ENCODE measurements around the gene FAM210A. TPM values are rescaled to one million over a fixed set of nuclear protein-coding genes. Genes with fewer than 3 reads are reported as not detected.

FAM210A gene
- total RNA-seq, 2 experiments from 2014 or later, result 20.9 to 26.4 TPM

GRCh38 chr18:13629841-13630715 is 96.3 kb downstream of the FAM210A start:
- ATAC-seq (peak; percentile 92), DNase-seq (peak; percentile 77)
- CTCF ChIA-PET, result interaction anchor here (0.9 to 6.7 kb wide), 12 partner anchors 9 to 414 kb away, joined by 3 to 70 read pairs (median 3); no protein-coding TSS in a partner anchor
- Mint-ChIP-seq H3K27me3 (no peaks in the 10 kb centered on the region), H3K27ac (peak overlapping the region; percentile 71), H3K4me1 (peaks cover 45% of the 10 kb centered on the region), H3K9me3 (ENCODE audit: low read depth) (peaks cover 2% of the 10 kb centered on the region), H3K4me3 (no peak overlapping the region), H3K36me3 (peaks cover 32% of the 10 kb centered on the region)

GRCh38 chr18:13628211-13628610 is 98.1 kb downstream of the FAM210A start:
- H3K36me3 Mint-ChIP-seq, result peaks cover 31% of the 10 kb centered on the region
- CTCF ChIA-PET, result interaction anchor here (1.0 to 6.7 kb wide), 4 partner anchors 10 to 70 kb away, joined by 3 to 70 read pairs (median 12); no protein-coding TSS in a partner anchor
- H3K9me3 Mint-ChIP-seq (ENCODE audit: low read depth), result peaks cover 2% of the 10 kb centered on the region
- ATAC-seq (no peak), DNase-seq (no peak)
- peak overlapping the region; percentile 32 for H3K27ac Mint-ChIP-seq
- no peak overlapping the region for H3K4me3 Mint-ChIP-seq
- no peaks in the 10 kb centered on the region for H3K27me3 Mint-ChIP-seq
- H3K4me1 Mint-ChIP-seq, result peaks cover 47% of the 10 kb centered on the region

- ATAC-seq, result no peak
- DNase-seq, result no peak
- Mint-ChIP-seq H3K4me3 (no peak overlapping the region), H3K27ac (no peak overlapping the region), H3K27me3 (no peaks in the 10 kb centered on the region), H3K9me3 (ENCODE audit: low read depth) (peaks cover 2% of the 10 kb centered on the region), H3K4me1 (peaks cover 47% of the 10 kb centered on the region), H3K36me3 (peaks cover 25% of the 10 kb centered on the region)
- CTCF ChIA-PET, result interaction anchor here (1.7 to 6.7 kb wide), 3 partner anchors 10 to 69 kb away, joined by 3 to 70 read pairs (median 21); no protein-coding TSS in a partner anchor
Measured at GRCh38 chr18:13627639-13628038, 98.7 kb downstream of the FAM210A start.

DNA sequence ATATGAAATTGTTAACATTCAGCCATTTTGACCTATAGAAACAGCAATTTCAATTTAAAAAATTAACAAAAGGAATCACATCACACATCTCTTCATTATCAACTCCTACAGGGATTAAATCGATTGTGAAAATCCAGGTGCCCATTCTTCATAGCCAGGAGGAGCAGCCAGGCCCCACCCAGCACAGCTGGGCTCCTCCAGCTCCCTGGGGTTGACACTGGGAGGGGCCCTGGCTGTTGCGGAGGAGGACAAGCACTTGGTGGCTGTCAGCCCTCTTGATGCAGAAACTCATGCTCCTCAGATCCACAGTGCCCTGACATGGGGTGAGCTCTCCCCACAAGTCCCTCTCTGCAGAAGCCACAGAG is 99.8 kb downstream of the FAM210A start:
- Mint-ChIP-seq H3K4me1 (peaks cover 47% of the 10 kb centered on the region), H3K9me3 (ENCODE audit: low read depth) (no peaks in the 10 kb centered on the region), H3K4me3 (no peak overlapping the region), H3K27me3 (no peaks in the 10 kb centered on the region), H3K27ac (peak overlapping the region; percentile 65), H3K36me3 (peaks cover 18% of the 10 kb centered on the region)
- ATAC-seq (no peak), DNase-seq (no peak)
- CTCF ChIA-PET, result interaction anchor here (0.8 kb wide), 2 partner anchors 48 to 636 kb away, joined by 3 read pairs; partner anchors contain the start of gene CEP192

GRCh38 chr18:13625843-13626543 is 100.4 kb downstream of the FAM210A start:
- DNase-seq (no peak), ATAC-seq (no peak)
- CTCF ChIA-PET, result interaction anchor here (0.8 to 1.4 kb wide), 2 partner anchors 48 to 68 kb away, joined by 3 to 6 read pairs; no protein-coding TSS in a partner anchor
- Mint-ChIP-seq H3K4me1 (peaks cover 47% of the 10 kb centered on the region), H3K27ac (peak overlapping the region; percentile 63), H3K27me3 (no peaks in the 10 kb centered on the region), H3K9me3 (ENCODE audit: low read depth) (no peaks in the 10 kb centered on the region), H3K36me3 (peaks cover 14% of the 10 kb centered on the region), H3K4me3 (no peak overlapping the region)

GRCh38 chr18:13625355-13625754 is 101.0 kb downstream of the FAM210A start:
- Mint-ChIP-seq H3K27ac (no peak overlapping the region), H3K4me1 (peaks cover 47% of the 10 kb centered on the region), H3K27me3 (no peaks in the 10 kb centered on the region)

GRCh38 chr18:13624563-13625237 is 101.7 kb downstream of the FAM210A start:
- no peak overlapping the region for H3K4me3 Mint-ChIP-seq
- no peak for DNase-seq
- CTCF ChIA-PET, result interaction anchor here (1.4 to 2.3 kb wide), 2 partner anchors 67 kb away, joined by 6 to 8 read pairs; no protein-coding TSS in a partner anchor
- peaks cover 8% of the 10 kb centered on the region for H3K36me3 Mint-ChIP-seq
- no peaks in the 10 kb centered on the region for H3K27me3 Mint-ChIP-seq
- H3K27ac Mint-ChIP-seq, result no peak overlapping the region
- H3K9me3 Mint-ChIP-seq (ENCODE audit: low read depth), result no peaks in the 10 kb centered on the region
- peaks cover 41% of the 10 kb centered on the region for H3K4me1 Mint-ChIP-seq
- no peak for ATAC-seq

More at GRCh38 chr18:13625355-13625754, 101.0 kb downstream of the FAM210A start:
- DNase-seq (no peak), ATAC-seq (no peak)
- Mint-ChIP-seq H3K4me3 (no peak overlapping the region), H3K9me3 (ENCODE audit: low read depth) (no peaks in the 10 kb centered on the region), H3K36me3 (peaks cover 12% of the 10 kb centered on the region)
- CTCF ChIA-PET, result interaction anchor here (1.4 kb wide), 1 partner anchor 67 kb away, joined by 6 read pairs; no protein-coding TSS in a partner anchor

GRCh38 chr18:13623871-13624270 is 102.5 kb downstream of the FAM210A start:
- Mint-ChIP-seq H3K4me3 (no peak overlapping the region), H3K9me3 (ENCODE audit: low read depth) (no peaks in the 10 kb centered on the region), H3K27ac (peak overlapping the region; percentile 9), H3K4me1 (peaks cover 34% of the 10 kb centered on the region), H3K36me3 (peaks cover 7% of the 10 kb centered on the region), H3K27me3 (no peaks in the 10 kb centered on the region)
- ATAC-seq (no peak), DNase-seq (no peak)
- CTCF ChIA-PET, result interaction anchor here (2.3 kb wide), 1 partner anchor 66 kb away, joined by 8 read pairs; no protein-coding TSS in a partner anchor

GRCh38 chr18:13623348-13623747 is 103.0 kb downstream of the FAM210A start:
- Mint-ChIP-seq H3K4me3 (no peak overlapping the region), H3K9me3 (ENCODE audit: low read depth) (no peaks in the 10 kb centered on the region), H3K27ac (no peak overlapping the region), H3K27me3 (no peaks in the 10 kb centered on the region), H3K4me1 (peaks cover 34% of the 10 kb centered on the region), H3K36me3 (peaks cover 8% of the 10 kb centered on the region)
- DNase-seq (no peak), ATAC-seq (no peak)
- CTCF ChIA-PET, result interaction anchor here (2.3 kb wide), 1 partner anchor 65 kb away, joined by 8 read pairs; no protein-coding TSS in a partner anchor

GRCh38 chr18:13622751-13623150 is 103.6 kb downstream of the FAM210A start:
- ATAC-seq (no peak), DNase-seq (no peak)
- Mint-ChIP-seq H3K27me3 (no peaks in the 10 kb centered on the region), H3K36me3 (peaks cover 8% of the 10 kb centered on the region), H3K4me3 (no peak overlapping the region), H3K27ac (no peak overlapping the region), H3K4me1 (peaks cover 33% of the 10 kb centered on the region), H3K9me3 (ENCODE audit: low read depth) (no peaks in the 10 kb centered on the region)
- CTCF ChIA-PET, result interaction anchor here (2.3 kb wide), 1 partner anchor 65 kb away, joined by 8 read pairs; no protein-coding TSS in a partner anchor

DNA sequence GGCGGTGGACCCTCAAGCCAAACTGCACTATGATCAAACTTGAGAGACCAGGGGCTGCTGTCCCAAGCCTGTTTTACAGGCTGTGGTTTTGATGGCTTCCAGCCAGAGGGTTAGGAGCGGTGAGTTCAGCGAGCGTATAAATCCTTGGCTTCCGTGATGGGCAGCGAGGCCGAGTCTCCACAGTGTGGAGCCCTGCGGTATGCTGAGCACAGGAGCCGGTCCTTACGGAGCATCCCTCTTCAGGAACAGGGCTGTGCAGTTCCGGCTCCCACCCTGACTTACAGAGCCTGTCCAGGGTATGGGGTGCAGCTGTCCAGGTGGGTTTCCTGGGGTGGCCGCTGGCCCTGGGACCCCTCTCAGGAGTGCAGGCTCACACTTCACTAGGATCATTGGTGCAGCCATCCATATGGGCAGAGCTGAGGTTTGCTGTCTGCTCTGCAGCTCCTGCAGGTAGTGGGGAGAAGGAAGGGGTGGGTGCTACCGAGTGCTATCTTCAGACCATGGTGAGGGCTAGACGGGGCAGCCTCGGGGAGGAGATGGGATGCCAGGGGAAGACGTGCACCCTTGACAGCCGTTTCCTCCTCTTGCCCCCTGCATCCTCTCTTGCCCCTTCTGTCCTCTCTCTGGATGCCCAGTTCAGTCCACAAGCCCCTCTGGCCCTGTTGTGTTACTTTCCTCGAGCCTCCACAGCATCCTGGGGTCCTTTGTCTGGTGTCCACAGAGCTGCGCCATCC is 104.3 kb downstream of the FAM210A start:
- peak; percentile 36 for DNase-seq
- H3K36me3 Mint-ChIP-seq, result peaks cover 8% of the 10 kb centered on the region
- no peak for ATAC-seq

DNA sequence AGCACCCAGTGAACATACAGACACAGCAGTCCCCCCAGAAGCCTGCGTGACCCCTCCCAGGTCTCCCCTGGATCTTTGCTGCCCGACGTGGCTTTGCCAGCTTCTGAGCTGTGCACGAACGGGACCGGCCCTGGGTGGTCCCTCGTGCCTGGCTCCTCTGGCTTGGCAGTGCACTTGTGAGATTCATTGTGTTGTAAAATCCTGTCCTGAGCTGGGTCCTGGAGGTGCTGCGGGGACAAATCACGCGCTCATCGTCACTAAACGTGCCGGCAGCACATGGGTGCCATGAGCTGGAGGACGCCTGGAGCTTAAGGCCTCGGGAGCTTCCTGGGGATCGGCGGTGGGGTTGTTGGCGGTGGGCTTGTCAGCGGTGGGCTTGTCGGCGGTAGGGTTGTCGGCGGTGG is 104.9 kb downstream of the FAM210A start:
- Mint-ChIP-seq H3K4me3 (no peak overlapping the region), H3K4me1 (peaks cover 35% of the 10 kb centered on the region), H3K36me3 (peaks cover 8% of the 10 kb centered on the region), H3K27ac (no peak overlapping the region), H3K9me3 (ENCODE audit: low read depth) (no peaks in the 10 kb centered on the region), H3K27me3 (no peaks in the 10 kb centered on the region)
- ATAC-seq, result no peak
- CTCF ChIA-PET, result interaction anchor here (0.8 to 1.6 kb wide), 2 partner anchors 8 to 63 kb away, joined by 3 to 9 read pairs; no protein-coding TSS in a partner anchor
- DNase-seq, result no peak

More for the DNA sequence above, 104.3 kb downstream of the FAM210A start:
- CTCF ChIA-PET, result interaction anchor here (1.6 to 2.3 kb wide), 2 partner anchors 64 kb away, joined by 8 to 9 read pairs; no protein-coding TSS in a partner anchor
- Mint-ChIP-seq H3K9me3 (ENCODE audit: low read depth) (no peaks in the 10 kb centered on the region), H3K27me3 (no peaks in the 10 kb centered on the region), H3K27ac (no peak overlapping the region), H3K4me3 (no peak overlapping the region), H3K4me1 (peaks cover 34% of the 10 kb centered on the region)

Measured in activated CD8-positive, alpha-beta memory T cell treated with anti-CD3 and anti-CD28 coated beads, Interleukin-2, amount 10 ng/mL, durations not matched to agents 7 days and 5 days (primary cell).